Measurements from ENCODE around the gene SLC30A3. TPM values are rescaled to one million over a fixed set of nuclear protein-coding genes. Genes with fewer than 3 reads are reported as not detected.
A peak's percentile ranks its signal among the peaks of the same experiment; 100 is the strongest.

SLC30A3 gene
- total RNA-seq, 1 experiment from 2014 or later, result not detected

GRCh38 chr2:27307545-27308358, 44.9 kb upstream of the SLC30A3 start:
- no peak for DNase-seq
- H3K36me3 Mint-ChIP-seq (ENCODE audit: insufficient read depth, unreplicated experiment), result peaks cover 19% of the 10 kb centered on the region
- no peak for TF ChIP-seq CTCF (IDR thresholded peaks at IDR 0.05; ENCODE audit: unreplicated experiment)
- H3K4me1 Mint-ChIP-seq (ENCODE audit: low read depth, unreplicated experiment), result no peaks in the 10 kb centered on the region
- BruUV-seq (replicated peaks), result no TSS peak
- H3K4me3 Mint-ChIP-seq (ENCODE audit: low read depth, unreplicated experiment), result peak overlapping the region; percentile 65
- no peak overlapping the region for H3K27ac Mint-ChIP-seq (ENCODE audit: unreplicated experiment)
- intact Hi-C loops (cut with micrococcal nuclease; ENCODE audit: unreplicated experiment), result no loop called here
- CTCF ChIA-PET, result no interaction called here
- H3K27me3 Mint-ChIP-seq (ENCODE audit: unreplicated experiment), result peaks cover 23% of the 10 kb centered on the region
- no peaks in the 10 kb centered on the region for H3K9me3 Mint-ChIP-seq (ENCODE audit: low read depth, unreplicated experiment)

- intact Hi-C loops (cut with micrococcal nuclease; ENCODE audit: unreplicated experiment), result no loop called here
- no peaks in the 10 kb centered on the region for H3K4me1 Mint-ChIP-seq (ENCODE audit: low read depth, unreplicated experiment)
- BruUV-seq (replicated peaks), result no TSS peak
- no peak for TF ChIP-seq CTCF (IDR thresholded peaks at IDR 0.05; ENCODE audit: unreplicated experiment)
- H3K36me3 Mint-ChIP-seq (ENCODE audit: insufficient read depth, unreplicated experiment), result peaks cover 19% of the 10 kb centered on the region
- peak overlapping the region; percentile 65 for H3K4me3 Mint-ChIP-seq (ENCODE audit: low read depth, unreplicated experiment)
- H3K9me3 Mint-ChIP-seq (ENCODE audit: low read depth, unreplicated experiment), result no peaks in the 10 kb centered on the region
- no peak overlapping the region for H3K27ac Mint-ChIP-seq (ENCODE audit: unreplicated experiment)
- DNase-seq, result no peak
- peaks cover 23% of the 10 kb centered on the region for H3K27me3 Mint-ChIP-seq (ENCODE audit: unreplicated experiment)
- CTCF ChIA-PET, result no interaction called here
Measured at GRCh38 chr2:27307287-27307544, 44.4 kb upstream of the SLC30A3 start.

- Mint-ChIP-seq H3K27ac (ENCODE audit: unreplicated experiment) (peak overlapping the region; percentile 78), H3K4me1 (ENCODE audit: low read depth, unreplicated experiment) (no peaks in the 10 kb centered on the region), H3K27me3 (ENCODE audit: unreplicated experiment) (peaks cover 23% of the 10 kb centered on the region), H3K9me3 (ENCODE audit: low read depth, unreplicated experiment) (no peaks in the 10 kb centered on the region), H3K4me3 (ENCODE audit: low read depth, unreplicated experiment) (peak overlapping the region; percentile 65), H3K36me3 (ENCODE audit: insufficient read depth, unreplicated experiment) (peaks cover 19% of the 10 kb centered on the region)
- no peak for DNase-seq
- intact Hi-C loops (cut with micrococcal nuclease; ENCODE audit: unreplicated experiment), result no loop called here
- BruUV-seq (replicated peaks), result no TSS peak
- TF ChIP-seq CTCF (IDR thresholded peaks at IDR 0.05; ENCODE audit: unreplicated experiment), result no peak
- CTCF ChIA-PET, result interaction anchor here (1.9 kb wide), 1 partner anchor 12 kb away, joined by 5 read pairs; no protein-coding TSS in a partner anchor
Measured at GRCh38 chr2:27306573-27307286, 43.9 kb upstream of the SLC30A3 start.

GRCh38 chr2:27306136-27306535, 43.3 kb upstream of the SLC30A3 start:
- H3K4me3 Mint-ChIP-seq (ENCODE audit: low read depth, unreplicated experiment), result peak overlapping the region; percentile 65
- peak; percentile 19 for DNase-seq
- TF ChIP-seq CTCF (IDR thresholded peaks at IDR 0.05; ENCODE audit: unreplicated experiment), result no peak
- peak overlapping the region; percentile 78 for H3K27ac Mint-ChIP-seq (ENCODE audit: unreplicated experiment)
- no peaks in the 10 kb centered on the region for H3K9me3 Mint-ChIP-seq (ENCODE audit: low read depth, unreplicated experiment)
- H3K4me1 Mint-ChIP-seq (ENCODE audit: low read depth, unreplicated experiment), result no peaks in the 10 kb centered on the region
- intact Hi-C loops (cut with micrococcal nuclease; ENCODE audit: unreplicated experiment), result no loop called here
- H3K27me3 Mint-ChIP-seq (ENCODE audit: unreplicated experiment), result peaks cover 23% of the 10 kb centered on the region
- H3K36me3 Mint-ChIP-seq (ENCODE audit: insufficient read depth, unreplicated experiment), result peaks cover 19% of the 10 kb centered on the region
- CTCF ChIA-PET, result interaction anchor here (0.5 to 1.9 kb wide), 2 partner anchors 12 to 37 kb away, joined by 3 to 5 read pairs; no protein-coding TSS in a partner anchor
- no TSS peak for BruUV-seq (replicated peaks)
